ENCODE results near the gene MYOG.

Gene MYOG

DNA sequence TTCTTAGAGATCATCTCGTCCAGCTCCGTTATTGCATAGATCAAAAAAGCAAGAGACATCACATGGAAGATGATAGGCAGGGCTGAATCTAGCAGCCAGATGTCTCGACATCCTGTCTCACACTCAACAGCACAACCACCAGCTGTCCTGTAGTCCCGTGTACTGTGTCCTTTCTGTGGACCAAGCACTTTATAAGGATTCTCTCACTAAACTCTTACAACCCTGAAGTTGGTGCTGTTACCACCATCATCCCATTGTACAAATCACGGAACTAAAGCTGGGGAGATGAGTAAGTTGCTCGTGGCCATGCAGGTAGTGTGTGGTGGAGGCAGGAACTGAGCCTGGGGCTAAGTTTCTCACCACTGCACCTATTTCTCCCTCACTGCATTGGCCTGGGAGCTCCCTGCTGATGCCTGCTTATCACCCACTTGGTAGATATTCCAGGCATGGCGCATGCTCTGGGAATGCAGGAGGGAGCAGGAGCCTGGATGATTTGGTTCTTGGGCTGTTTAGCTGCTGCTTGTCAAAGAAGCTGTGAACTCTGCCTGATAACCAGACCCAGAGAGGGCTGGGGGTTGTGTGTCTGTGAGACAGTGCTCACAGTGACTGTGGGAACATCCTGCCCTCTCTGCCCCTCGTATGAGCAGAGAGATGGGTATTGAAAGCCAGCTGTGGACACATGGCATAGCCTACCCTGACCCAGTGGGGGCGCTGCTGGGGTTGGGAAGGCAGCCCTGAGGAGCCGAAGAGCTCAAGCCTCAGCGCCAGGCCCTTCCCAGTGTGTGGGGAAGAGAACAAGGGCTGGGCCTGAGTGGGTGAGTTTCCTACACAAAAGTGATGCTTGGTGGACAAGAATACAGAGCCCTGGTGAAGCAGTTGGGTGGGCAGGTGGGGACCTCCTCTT lies 46.0 kb downstream of the MYOG start:
- no peak overlapping the region for H3K9ac ChIP-seq (ENCODE audit: low read depth, low read length, poor library complexity, severe bottlenecking)
- no peaks in the 10 kb centered on the region for H3F3A ChIP-seq (ENCODE audit: low read depth)
- TF ChIP-seq, protein P1, sequence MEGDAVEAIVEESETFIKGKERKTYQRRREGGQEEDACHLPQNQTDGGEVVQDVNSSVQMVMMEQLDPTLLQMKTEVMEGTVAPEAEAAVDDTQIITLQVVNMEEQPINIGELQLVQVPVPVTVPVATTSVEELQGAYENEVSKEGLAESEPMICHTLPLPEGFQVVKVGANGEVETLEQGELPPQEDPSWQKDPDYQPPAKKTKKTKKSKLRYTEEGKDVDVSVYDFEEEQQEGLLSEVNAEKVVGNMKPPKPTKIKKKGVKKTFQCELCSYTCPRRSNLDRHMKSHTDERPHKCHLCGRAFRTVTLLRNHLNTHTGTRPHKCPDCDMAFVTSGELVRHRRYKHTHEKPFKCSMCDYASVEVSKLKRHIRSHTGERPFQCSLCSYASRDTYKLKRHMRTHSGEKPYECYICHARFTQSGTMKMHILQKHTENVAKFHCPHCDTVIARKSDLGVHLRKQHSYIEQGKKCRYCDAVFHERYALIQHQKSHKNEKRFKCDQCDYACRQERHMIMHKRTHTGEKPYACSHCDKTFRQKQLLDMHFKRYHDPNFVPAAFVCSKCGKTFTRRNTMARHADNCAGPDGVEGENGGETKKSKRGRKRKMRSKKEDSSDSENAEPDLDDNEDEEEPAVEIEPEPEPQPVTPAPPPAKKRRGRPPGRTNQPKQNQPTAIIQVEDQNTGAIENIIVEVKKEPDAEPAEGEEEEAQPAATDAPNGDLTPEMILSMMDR (conservative IDR thresholded peaks at IDR 0.05; ENCODE audit: low read length): peak; percentile 62
- TF ChIP-seq EZH2phosphoT487 (IDR thresholded peaks at IDR 0.05; ENCODE audit: borderline replicate concordance): no peak
- no peaks in the 10 kb centered on the region for H3K9me3 ChIP-seq (ENCODE audit: insufficient read depth, low read depth, low read length)
- H3K4me1 ChIP-seq (ENCODE audit: insufficient read depth, low read length, poor library complexity, severe bottlenecking): peaks cover 7% of the 10 kb centered on the region
- no peaks in the 10 kb centered on the region for H3K27me3 ChIP-seq (ENCODE audit: insufficient read depth, low read length, poor library complexity, severe bottlenecking)
- no peak overlapping the region for H2AFZ ChIP-seq (ENCODE audit: low read length)
- no peaks in the 10 kb centered on the region for H3K36me3 ChIP-seq (ENCODE audit: insufficient read depth, low read length)
- no peaks in the 10 kb centered on the region for H3K9me2 ChIP-seq (replicated peaks; ENCODE audit: low read depth, low read length)
- no peaks in the 10 kb centered on the region for H4K20me1 ChIP-seq (ENCODE audit: insufficient read depth, low read length, poor library complexity, severe bottlenecking)
- H3K4me2 ChIP-seq (ENCODE audit: low read depth, low read length, poor library complexity, severe bottlenecking): no peak overlapping the region
- no peak overlapping the region for H3K4me3 ChIP-seq (ENCODE audit: low read length, poor library complexity, severe bottlenecking)
- H3K79me2 ChIP-seq (ENCODE audit: insufficient read depth, low read length): no peaks in the 10 kb centered on the region

DNA sequence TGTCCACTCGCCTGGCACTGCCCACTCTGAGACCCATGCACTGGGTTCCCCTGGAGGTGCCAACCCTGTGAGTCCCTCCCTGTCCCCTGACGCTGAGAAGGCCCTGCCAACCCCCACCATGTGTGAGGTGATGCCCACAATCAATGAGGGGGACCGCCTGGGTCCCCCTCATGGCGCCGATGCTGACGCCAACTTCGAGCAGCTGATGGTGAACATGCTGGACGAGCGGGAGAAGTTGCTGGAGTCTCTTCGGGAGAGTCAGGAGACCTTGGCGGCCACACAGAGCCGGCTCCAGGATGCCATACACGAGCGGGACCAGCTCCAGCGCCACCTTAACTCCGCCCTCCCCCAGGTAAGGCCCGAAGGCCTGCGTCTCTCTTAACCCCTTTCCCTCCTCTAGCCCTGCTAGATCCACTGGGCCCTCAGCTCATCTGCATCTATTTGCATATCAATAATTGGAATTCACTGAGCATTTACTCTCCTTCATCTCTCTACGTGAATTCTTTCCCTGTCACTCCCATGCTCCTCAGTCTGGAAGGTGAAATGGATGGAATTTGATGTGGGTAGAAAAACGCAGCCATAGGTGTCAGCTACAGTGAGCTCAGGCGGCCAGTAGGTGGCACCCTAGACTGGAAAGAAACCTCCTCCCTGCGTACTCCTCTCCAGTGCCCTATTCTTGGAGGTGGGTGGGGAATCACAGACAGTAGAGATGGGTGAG lies 46.8 kb downstream of the MYOG start:
- H3K9me2 ChIP-seq (replicated peaks; ENCODE audit: low read depth, low read length): no peaks in the 10 kb centered on the region
- H3K4me2 ChIP-seq (ENCODE audit: low read depth, low read length, poor library complexity, severe bottlenecking): no peak overlapping the region
- H3K9ac ChIP-seq (ENCODE audit: low read depth, low read length, poor library complexity, severe bottlenecking): no peak overlapping the region
- no peaks in the 10 kb centered on the region for H4K20me1 ChIP-seq (ENCODE audit: insufficient read depth, low read length, poor library complexity, severe bottlenecking)
- no peak overlapping the region for H3K4me3 ChIP-seq (ENCODE audit: low read length, poor library complexity, severe bottlenecking)
- no peaks in the 10 kb centered on the region for H3K79me2 ChIP-seq (ENCODE audit: insufficient read depth, low read length)
- no peaks in the 10 kb centered on the region for H3F3A ChIP-seq (ENCODE audit: low read depth)
- TF ChIP-seq, protein P1 (conservative IDR thresholded peaks at IDR 0.05; ENCODE audit: low read length): peak; percentile 98
- TF ChIP-seq EZH2phosphoT487 (IDR thresholded peaks at IDR 0.05; ENCODE audit: borderline replicate concordance): no peak
- no peak overlapping the region for H2AFZ ChIP-seq (ENCODE audit: low read length)
- no peaks in the 10 kb centered on the region for H3K9me3 ChIP-seq (ENCODE audit: insufficient read depth, low read depth, low read length)
- no peaks in the 10 kb centered on the region for H3K27me3 ChIP-seq (ENCODE audit: insufficient read depth, low read length, poor library complexity, severe bottlenecking)
- peaks cover 7% of the 10 kb centered on the region for H3K4me1 ChIP-seq (ENCODE audit: insufficient read depth, low read length, poor library complexity, severe bottlenecking)
- no peaks in the 10 kb centered on the region for H3K36me3 ChIP-seq (ENCODE audit: insufficient read depth, low read length)

DNA sequence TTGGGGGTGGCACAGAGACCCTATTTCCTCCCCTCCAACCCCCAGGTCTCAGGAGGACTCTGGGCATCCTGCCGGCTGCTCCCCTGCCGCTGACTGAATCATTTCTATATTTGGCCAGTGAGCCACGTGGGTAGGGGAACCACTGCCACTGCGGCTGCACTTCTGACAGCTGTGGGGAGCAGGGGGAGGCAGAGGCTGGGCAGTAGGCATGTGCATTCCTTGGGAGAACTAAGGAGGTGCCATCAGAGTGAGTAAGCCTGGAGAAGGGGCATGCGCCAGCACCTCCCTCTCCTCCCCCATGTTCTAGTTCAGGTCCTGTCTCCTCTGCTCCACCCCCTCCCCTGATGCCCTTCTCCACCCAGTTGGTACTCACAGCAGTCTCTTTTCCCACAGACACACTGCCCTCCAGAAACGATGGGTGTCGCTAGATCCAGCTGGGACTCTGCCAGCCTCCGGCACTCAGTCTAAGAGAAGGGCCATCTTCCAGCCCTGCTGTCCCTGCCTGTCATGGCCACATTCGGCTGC lies 47.5 kb downstream of the MYOG start:
- no peaks in the 10 kb centered on the region for H3K36me3 ChIP-seq (ENCODE audit: insufficient read depth, low read length)
- H3K9me2 ChIP-seq (replicated peaks; ENCODE audit: low read depth, low read length): no peaks in the 10 kb centered on the region
- H3K4me1 ChIP-seq (ENCODE audit: insufficient read depth, low read length, poor library complexity, severe bottlenecking): peaks cover 7% of the 10 kb centered on the region
- TF ChIP-seq EZH2phosphoT487 (IDR thresholded peaks at IDR 0.05; ENCODE audit: borderline replicate concordance): no peak
- TF ChIP-seq, protein P1 (conservative IDR thresholded peaks at IDR 0.05; ENCODE audit: low read length): no peak
- no peaks in the 10 kb centered on the region for H3K79me2 ChIP-seq (ENCODE audit: insufficient read depth, low read length)
- H3K9me3 ChIP-seq (ENCODE audit: insufficient read depth, low read depth, low read length): no peaks in the 10 kb centered on the region
- H3K4me2 ChIP-seq (ENCODE audit: low read depth, low read length, poor library complexity, severe bottlenecking): peak overlapping the region; percentile 28
- H2AFZ ChIP-seq (ENCODE audit: low read length): no peak overlapping the region
- H3F3A ChIP-seq (ENCODE audit: low read depth): no peaks in the 10 kb centered on the region
- H4K20me1 ChIP-seq (ENCODE audit: insufficient read depth, low read length, poor library complexity, severe bottlenecking): no peaks in the 10 kb centered on the region
- H3K4me3 ChIP-seq (ENCODE audit: low read length, poor library complexity, severe bottlenecking): no peak overlapping the region
- no peak overlapping the region for H3K9ac ChIP-seq (ENCODE audit: low read depth, low read length, poor library complexity, severe bottlenecking)
- H3K27me3 ChIP-seq (ENCODE audit: insufficient read depth, low read length, poor library complexity, severe bottlenecking): no peaks in the 10 kb centered on the region
